ENCODE measurements around the gene AFF4.

Gene AFF4

GRCh38 chr5:132907161-132907560 lies 56.3 kb downstream of the AFF4 start:
- H3K9me3 ChIP-seq (replicated peaks in 1 of 11), result no peaks in the 10 kb centered on the region
- peaks cover 0 to 11% (median 5%) of the 10 kb centered on the region in 10 experiments; a peak in 8 of 20 replicates for H3K4me1 ChIP-seq
- no peaks in the 10 kb centered on the region for H3K27me3 ChIP-seq
- H3K9ac ChIP-seq, result no peak overlapping the region
- TF ChIP-seq Cebpa-rat (IDR thresholded peaks at IDR 0.05), result no peak
- H3K36me3 ChIP-seq, result peaks cover 49 to 93% (median 72%) of the 10 kb centered on the region in 11 experiments
- H3K4me3 ChIP-seq, result no peak overlapping the region
- peaks cover 0 to 95% (median 19%) of the 10 kb centered on the region in 11 experiments; a peak in 10 of 22 replicates for H4K20me1 ChIP-seq
- no peak overlapping the region for H3K4me2 ChIP-seq
- 0 out of 22 replicates have a peak overlapping the region, but pooled peaks of 1 of the 11 experiments have one; percentile 12 for H3K27ac ChIP-seq

DNA sequence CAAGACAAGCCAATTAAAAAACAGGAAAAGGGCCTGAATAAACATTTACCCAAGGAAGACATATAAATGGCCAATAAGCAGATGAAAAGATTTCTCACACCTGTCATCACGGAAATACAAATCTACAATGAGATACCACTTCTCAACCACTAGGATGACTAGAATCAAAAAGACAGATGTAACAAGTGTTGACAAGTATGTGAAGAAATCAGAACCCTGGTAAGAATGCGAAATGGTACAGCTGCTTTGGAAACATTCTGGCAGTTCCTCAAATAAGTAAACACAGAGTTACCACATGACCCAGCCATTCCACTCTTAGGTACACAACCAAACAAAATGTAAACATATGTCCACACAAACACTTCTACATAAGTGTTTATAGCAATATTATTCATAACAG lies 57.5 kb downstream of the AFF4 start:
- H3K27me3 ChIP-seq, result no peaks in the 10 kb centered on the region
- H3K9me3 ChIP-seq (replicated peaks in 1 of 11), result no peaks in the 10 kb centered on the region
- H3K4me3 ChIP-seq, result no peak overlapping the region
- H3K4me2 ChIP-seq, result no peak overlapping the region
- peaks cover 0 to 95% (median 16%) of the 10 kb centered on the region in 11 experiments; a peak in 10 of 22 replicates for H4K20me1 ChIP-seq
- no peak overlapping the region for H3K9ac ChIP-seq
- no peak overlapping the region for H3K27ac ChIP-seq
- TF ChIP-seq Cebpa-rat (IDR thresholded peaks at IDR 0.05), result no peak
- H3K4me1 ChIP-seq, result peaks cover 0 to 11% (median 5%) of the 10 kb centered on the region in 10 experiments; a peak in 8 of 20 replicates
- peaks cover 52 to 93% (median 76%) of the 10 kb centered on the region in 11 experiments for H3K36me3 ChIP-seq

- TF ChIP-seq Cebpa-rat (IDR thresholded peaks at IDR 0.05), result no peak
- peaks cover 0 to 94% (median 3%) of the 10 kb centered on the region in 11 experiments; a peak in 9 of 22 replicates for H4K20me1 ChIP-seq
- H3K9me3 ChIP-seq (replicated peaks in 1 of 11), result no peaks in the 10 kb centered on the region
- no peak overlapping the region for H3K4me3 ChIP-seq
- H3K36me3 ChIP-seq, result peaks cover 60 to 98% (median 81%) of the 10 kb centered on the region in 11 experiments
- no peak overlapping the region for H3K4me2 ChIP-seq
- no peaks in the 10 kb centered on the region for H3K4me1 ChIP-seq
- H3K27me3 ChIP-seq, result no peaks in the 10 kb centered on the region
- no peak overlapping the region for H3K9ac ChIP-seq
- H3K27ac ChIP-seq, result no peak overlapping the region
Observed at GRCh38 chr5:132901730-132902129, 61.7 kb downstream of the AFF4 start.

GRCh38 chr5:132901036-132901435 lies 62.4 kb downstream of the AFF4 start:
- H4K20me1 ChIP-seq, result peaks cover 0 to 94% (median 4%) of the 10 kb centered on the region in 11 experiments; a peak in 9 of 22 replicates
- H3K4me1 ChIP-seq, result no peaks in the 10 kb centered on the region
- no peak overlapping the region for H3K27ac ChIP-seq
- H3K9me3 ChIP-seq (replicated peaks in 1 of 11), result no peaks in the 10 kb centered on the region
- no peak for TF ChIP-seq Cebpa-rat (IDR thresholded peaks at IDR 0.05)
- H3K27me3 ChIP-seq, result no peaks in the 10 kb centered on the region
- H3K4me3 ChIP-seq, result no peak overlapping the region
- no peak overlapping the region for H3K9ac ChIP-seq
- peaks cover 66 to 98% (median 84%) of the 10 kb centered on the region in 11 experiments for H3K36me3 ChIP-seq
- H3K4me2 ChIP-seq, result no peak overlapping the region

- Histone ChIP-seq H3K9me3 (replicated peaks in 1 of 11) (no peaks in the 10 kb centered on the region), H3K4me3 (no peak overlapping the region), H3K27ac (no peak overlapping the region), H3K27me3 (no peaks in the 10 kb centered on the region), H3K9ac (no peak overlapping the region), H3K36me3 (peaks cover 80 to 100% (median 97%) of the 10 kb centered on the region in 11 experiments), H4K20me1 (peaks cover 0 to 94% (median 6%) of the 10 kb centered on the region in 11 experiments; a peak in 9 of 22 replicates), H3K4me1 (no peaks in the 10 kb centered on the region), H3K4me2 (no peak overlapping the region)
- no peak for TF ChIP-seq Cebpa-rat (IDR thresholded peaks at IDR 0.05)
Observed at GRCh38 chr5:132898094-132898493, 65.3 kb downstream of the AFF4 start.

DNA sequence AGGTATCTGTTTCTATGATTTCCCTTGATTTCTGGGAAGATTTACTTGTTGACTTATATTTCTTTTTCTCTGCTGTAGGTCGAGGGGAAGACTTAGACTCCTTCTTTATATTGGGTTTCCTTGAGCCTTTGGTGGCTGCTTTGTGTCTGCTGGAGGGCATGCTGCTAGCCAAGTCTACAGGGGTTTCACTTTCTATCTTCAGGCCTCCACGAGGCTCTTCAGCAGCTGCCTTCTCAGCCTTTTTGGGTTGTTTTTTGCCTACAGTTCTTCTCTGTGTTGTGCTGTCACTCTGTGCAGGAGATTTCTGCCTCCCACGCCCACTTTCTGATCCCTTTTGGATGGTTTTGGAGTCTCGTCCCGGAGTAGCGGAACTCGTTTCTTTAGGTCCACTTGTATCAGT lies 66.7 kb downstream of the AFF4 start:
- H3K9me3 ChIP-seq (replicated peaks in 1 of 11), result no peaks in the 10 kb centered on the region
- no peak overlapping the region for H3K27ac ChIP-seq
- peaks cover 0 to 94% (median 6%) of the 10 kb centered on the region in 11 experiments; a peak in 9 of 22 replicates for H4K20me1 ChIP-seq
- H3K4me3 ChIP-seq, result no peak overlapping the region
- H3K9ac ChIP-seq, result no peak overlapping the region
- H3K4me2 ChIP-seq, result no peak overlapping the region
- no peaks in the 10 kb centered on the region for H3K4me1 ChIP-seq
- H3K36me3 ChIP-seq, result peaks cover 87 to 100% (median 98%) of the 10 kb centered on the region in 11 experiments
- TF ChIP-seq Cebpa-rat (IDR thresholded peaks at IDR 0.05), result no peak
- no peaks in the 10 kb centered on the region for H3K27me3 ChIP-seq

DNA sequence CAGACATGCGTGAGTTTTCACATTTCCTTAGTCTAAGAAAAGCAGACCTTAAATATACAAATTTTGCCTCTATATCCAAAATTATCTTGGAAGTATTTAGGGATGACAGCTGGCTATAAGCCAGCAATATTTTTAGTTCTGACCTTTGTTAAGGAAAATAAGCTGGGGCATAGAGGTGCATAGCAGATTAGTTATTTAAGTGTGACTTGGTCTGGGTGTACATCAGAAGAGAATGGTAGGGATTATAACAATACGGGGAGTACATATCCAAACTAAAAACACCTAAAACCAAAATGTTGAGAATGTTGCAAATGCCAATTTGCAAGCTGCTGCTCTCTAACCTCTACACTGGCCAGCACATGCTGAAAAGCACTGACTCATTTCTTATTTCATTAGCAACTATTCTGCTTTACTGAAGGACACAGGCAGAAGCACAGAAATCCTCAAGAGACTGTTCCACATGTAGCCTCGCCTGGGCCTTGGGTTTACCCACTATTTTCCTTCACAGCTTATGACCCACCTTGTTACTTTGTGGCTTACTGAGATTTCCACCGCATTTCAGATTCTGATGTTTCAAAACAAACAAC lies 67.6 kb downstream of the AFF4 start:
- Histone ChIP-seq H3K9ac (no peak overlapping the region), H3K36me3 (peaks cover 87 to 100% (median 99%) of the 10 kb centered on the region in 11 experiments), H3K27me3 (no peaks in the 10 kb centered on the region), H4K20me1 (peaks cover 0 to 93% (median 6%) of the 10 kb centered on the region in 11 experiments; a peak in 9 of 22 replicates), H3K4me3 (no peak overlapping the region), H3K27ac (no peak overlapping the region), H3K4me1 (no peaks in the 10 kb centered on the region), H3K9me3 (replicated peaks in 1 of 11) (no peaks in the 10 kb centered on the region), H3K4me2 (no peak overlapping the region)
- TF ChIP-seq Cebpa-rat (IDR thresholded peaks at IDR 0.05), result no peak

GRCh38 chr5:132890817-132891216 lies 72.6 kb downstream of the AFF4 start:
- Histone ChIP-seq H3K36me3 (peaks cover 93 to 100% (median 99%) of the 10 kb centered on the region in 11 experiments), H3K9me3 (replicated peaks in 1 of 11) (no peaks in the 10 kb centered on the region), H3K9ac (no peak overlapping the region), H3K27me3 (no peaks in the 10 kb centered on the region), H3K4me1 (peaks cover 0 to 39% (median 0%) of the 10 kb centered on the region in 10 experiments; a peak in 6 of 20 replicates), H3K27ac (no peak overlapping the region), H3K4me2 (no peak overlapping the region), H4K20me1 (peaks cover 0 to 98% (median 6%) of the 10 kb centered on the region in 11 experiments; a peak in 10 of 22 replicates), H3K4me3 (no peak overlapping the region)
- TF ChIP-seq Cebpa-rat (IDR thresholded peaks at IDR 0.05), result no peak

DNA sequence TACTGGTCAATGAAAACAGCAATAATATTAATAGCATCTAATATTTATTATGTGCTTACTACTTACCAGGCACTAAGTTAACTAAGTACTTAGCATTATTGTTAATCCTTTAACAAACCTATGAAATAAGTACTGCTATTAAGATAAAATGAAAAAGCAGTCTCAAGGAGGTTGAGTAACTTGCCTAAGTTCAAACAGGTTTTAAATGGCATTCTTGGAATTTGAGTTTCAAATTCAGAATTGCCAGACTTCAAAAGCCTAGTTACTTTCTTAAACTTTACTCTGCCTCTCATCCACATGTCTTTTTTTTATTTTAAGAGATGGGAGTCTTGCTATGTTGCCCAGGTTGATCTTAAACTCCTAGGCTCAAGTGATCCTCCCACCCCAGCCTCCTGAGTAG lies 73.9 kb downstream of the AFF4 start:
- no peak overlapping the region for H3K9ac ChIP-seq
- no peak for TF ChIP-seq Cebpa-rat (IDR thresholded peaks at IDR 0.05)
- peaks cover 0 to 40% (median 0%) of the 10 kb centered on the region in 10 experiments; a peak in 6 of 20 replicates for H3K4me1 ChIP-seq
- H4K20me1 ChIP-seq, result peaks cover 0 to 85% (median 4%) of the 10 kb centered on the region in 11 experiments; a peak in 10 of 22 replicates
- peak overlapping the region in 1 of 11 experiments; percentile 20; a peak in 1 of 22 replicates for H3K27ac ChIP-seq
- H3K4me2 ChIP-seq, result no peak overlapping the region
- H3K36me3 ChIP-seq, result peaks cover 85 to 99% (median 94%) of the 10 kb centered on the region in 11 experiments
- no peaks in the 10 kb centered on the region for H3K27me3 ChIP-seq
- no peak overlapping the region for H3K4me3 ChIP-seq
- no peaks in the 10 kb centered on the region for H3K9me3 ChIP-seq (replicated peaks in 1 of 11)

Data from BLaER1 treated with 17β-estradiol and CSF1 and Interleukin-3, amounts not matched to agents 10 nM and 100 nM (cell line).